Measurements from ENCODE around the gene TRIM15.
A peak's percentile ranks its signal among the peaks of the same experiment; 100 is the strongest.
"Not testable (repeated sequence)": the region's sequence is repeated elsewhere in the genome, so short reads cannot be mapped to it uniquely, and the experiment has no call there.

TRIM15 gene

DNA sequence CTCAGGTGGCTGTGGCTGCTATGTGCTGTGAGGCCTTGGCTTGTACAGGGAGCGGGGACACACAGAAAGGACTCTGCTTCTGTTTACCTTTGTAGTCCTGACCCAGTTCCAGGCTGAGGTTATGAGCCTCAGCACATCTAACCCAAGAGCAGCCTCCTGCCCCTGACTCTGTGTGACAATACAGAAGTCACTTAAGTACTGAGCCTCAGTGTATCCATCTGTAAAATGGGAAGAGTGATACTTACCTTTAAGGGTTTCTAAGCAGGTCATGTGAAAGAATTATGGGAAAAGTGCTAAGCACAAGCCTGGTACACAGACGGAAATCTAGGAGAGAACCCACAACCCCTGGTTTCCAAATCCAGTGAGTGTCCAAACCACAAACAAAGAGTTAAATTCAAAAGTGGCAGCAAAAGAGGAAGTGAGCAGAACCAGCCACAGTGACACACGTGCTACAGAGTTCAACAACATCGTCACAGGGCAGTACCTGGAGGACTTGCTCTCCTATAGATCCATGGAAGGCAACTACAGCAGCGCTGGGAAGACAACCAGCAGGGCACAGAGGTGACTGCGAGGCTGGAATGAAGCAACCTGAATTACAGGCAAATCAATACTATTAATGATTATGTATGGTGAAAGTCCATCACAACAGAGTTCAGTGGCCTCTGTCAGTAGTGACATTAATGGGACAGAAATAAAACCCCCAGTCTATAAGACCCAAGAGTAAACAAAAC lies 37.4 kb downstream of the TRIM15 start:
- DNase-seq, result no peak

DNA sequence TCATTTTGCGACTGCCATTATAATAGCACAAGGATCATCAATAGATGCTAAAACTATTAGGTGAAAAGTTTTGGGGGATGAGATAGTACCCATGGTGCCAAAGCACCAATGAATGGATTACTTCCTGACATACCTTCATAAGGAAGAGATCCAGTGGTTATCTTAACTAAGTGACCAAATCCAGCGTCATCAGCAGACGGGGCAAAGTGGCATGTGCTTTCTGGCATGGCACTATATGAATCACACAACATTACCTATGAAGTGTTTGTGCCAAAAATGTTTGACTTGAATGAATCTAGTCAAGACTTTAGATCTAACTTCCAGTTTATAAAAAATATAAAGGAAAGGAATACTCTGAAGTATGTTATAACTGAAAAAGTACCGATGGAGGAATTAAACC lies 39.0 kb downstream of the TRIM15 start:
- DNase-seq, result no peak

DNA sequence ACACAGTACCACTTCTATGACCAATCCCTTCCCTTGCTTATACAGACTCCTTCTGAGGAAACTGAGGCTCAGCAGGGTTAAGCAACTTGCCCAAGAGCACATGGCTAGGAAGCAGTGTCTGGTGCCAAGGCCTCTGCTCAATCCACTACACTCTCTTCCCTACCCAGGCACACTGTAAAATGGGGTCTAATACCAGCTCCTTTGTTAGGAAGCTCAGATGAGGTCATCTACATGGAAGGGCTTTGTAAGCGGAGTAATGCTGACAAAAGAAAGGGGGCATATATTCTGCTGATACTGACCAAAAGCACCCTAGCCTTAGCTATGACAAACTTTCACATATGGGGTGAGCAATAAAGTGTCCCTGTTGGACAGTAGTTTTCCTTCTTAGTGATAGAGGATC lies 40.8 kb downstream of the TRIM15 start:
- DNase-seq, result no peak

DNA sequence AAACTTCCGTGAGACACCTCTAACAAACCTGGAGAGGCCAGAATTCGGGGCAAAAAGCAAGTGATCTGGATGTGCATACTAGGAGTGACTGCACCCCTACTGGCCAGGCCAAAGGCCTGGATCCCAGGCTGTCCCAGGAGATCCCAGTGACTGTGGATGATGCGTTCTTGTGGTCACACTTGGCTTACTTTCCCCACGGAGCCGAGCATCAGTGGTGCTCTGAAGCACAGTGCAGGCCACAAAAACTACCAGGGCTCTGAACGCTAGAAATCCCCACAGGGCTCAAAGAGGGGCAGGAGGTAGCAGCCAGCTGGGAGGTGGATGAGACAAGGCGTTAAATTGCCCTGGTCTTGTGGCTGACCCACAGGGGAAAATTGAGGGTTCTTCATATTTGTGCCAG lies 42.8 kb downstream of the TRIM15 start:
- no peak for DNase-seq

DNA sequence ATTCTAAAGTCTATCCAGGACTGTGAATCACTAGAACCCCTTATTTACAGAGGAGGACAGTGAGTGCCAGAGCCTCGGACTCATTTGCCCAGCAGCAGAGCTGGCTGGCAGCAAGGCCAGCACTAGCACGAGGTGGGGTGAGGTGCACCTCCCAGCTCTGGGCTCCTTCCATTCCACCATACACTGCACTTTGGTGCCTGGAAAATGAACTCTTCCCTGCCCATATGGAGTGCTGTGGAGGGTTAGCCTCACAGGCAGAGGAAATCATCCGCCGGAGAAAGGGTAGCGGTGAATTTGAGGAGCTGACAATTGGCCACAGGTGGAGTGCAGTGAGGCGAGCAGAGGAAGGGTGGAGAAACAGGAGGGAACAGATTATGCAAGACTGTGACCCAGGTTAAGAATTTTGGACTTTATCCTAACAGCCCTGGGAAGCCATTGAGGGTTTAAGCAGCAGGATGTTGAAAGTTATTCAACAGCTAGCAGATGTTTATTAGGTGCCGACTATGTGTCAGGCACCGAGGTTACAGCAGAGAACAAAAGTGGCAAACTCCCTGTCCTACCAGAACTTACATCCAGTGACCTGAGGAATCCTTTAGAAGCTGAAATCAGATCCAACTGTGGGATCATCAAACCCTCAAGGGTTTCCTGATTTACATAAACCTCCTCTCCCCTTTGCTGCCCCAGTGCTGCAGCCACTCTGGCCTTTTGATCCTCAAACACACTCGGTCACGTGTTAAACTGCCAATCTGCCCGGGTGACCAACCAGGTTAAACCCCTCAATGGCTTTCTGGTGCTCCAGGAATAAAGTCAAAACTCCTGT lies 43.7 kb downstream of the TRIM15 start:
- DNase-seq, result no peak

DNA sequence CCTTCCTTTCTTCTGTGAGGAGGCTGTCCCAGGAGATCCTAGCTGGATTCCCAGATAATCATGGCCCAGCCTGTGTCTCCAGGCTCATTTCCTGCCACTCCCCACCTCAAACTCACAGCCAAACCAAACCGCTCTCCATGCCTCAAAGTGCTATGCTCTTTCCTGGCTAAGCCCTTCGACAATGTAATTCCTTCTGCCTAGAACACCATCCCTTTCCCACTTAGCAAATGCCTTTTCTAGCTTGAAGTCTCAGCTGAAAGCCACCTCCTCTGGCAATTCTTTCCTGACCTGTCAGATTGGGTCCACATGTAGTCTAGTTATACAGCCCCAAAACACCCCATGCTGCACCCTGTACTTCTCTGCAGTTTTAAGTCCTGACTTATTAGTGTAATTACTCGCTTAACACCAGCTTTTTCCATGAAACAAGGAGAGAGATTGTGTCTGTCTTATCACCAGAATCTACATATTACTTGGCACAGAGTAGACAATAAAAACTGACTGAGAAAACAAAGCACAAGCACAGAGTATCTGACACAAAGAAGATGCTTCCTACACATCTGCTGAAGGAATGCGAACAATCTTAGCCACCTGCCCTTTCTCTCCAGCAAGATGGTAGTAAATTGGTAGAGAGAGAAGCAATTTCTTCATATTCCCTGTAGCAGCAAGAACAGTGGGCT lies 44.4 kb downstream of the TRIM15 start:
- DNase-seq, result no peak

DNA sequence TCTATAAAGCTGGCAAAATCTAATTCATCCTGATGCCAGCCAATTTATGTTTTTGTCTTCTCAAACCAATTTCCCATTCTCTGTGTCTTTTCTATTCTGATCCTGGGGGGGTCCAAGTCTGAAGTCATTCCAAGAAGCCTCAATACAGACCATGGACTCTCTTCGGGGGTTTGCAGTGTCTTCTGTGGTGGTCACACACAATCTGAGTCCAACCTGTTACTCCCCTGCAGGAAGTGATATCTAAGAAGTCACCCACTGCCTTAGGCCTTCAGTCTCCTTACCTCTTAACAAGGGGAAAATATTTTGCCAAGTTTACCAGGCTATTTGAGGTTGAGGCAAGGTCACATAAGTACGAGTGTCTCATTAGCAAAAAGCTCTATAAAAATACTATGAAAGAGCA lies 48.0 kb downstream of the TRIM15 start:
- no peak for DNase-seq

DNA sequence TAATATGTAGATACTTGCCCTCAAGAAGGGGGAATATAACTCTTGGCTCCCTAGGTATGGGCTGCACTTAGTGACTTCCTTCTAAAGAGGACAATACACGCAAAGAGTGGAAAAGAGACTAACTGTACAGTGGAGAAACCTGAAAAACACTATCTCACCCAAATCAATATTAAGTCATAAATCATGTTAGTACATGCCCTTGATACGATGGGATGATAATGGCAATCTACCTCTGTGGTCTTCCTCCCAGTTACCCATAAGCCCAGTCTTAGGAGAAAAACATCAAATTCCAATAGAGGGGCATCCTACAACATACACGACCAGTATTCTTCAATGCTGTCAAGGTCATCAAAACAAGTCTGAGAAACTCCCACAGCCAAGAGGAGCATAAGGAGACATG lies 48.6 kb downstream of the TRIM15 start:
- DNase-seq, result no peak

DNA sequence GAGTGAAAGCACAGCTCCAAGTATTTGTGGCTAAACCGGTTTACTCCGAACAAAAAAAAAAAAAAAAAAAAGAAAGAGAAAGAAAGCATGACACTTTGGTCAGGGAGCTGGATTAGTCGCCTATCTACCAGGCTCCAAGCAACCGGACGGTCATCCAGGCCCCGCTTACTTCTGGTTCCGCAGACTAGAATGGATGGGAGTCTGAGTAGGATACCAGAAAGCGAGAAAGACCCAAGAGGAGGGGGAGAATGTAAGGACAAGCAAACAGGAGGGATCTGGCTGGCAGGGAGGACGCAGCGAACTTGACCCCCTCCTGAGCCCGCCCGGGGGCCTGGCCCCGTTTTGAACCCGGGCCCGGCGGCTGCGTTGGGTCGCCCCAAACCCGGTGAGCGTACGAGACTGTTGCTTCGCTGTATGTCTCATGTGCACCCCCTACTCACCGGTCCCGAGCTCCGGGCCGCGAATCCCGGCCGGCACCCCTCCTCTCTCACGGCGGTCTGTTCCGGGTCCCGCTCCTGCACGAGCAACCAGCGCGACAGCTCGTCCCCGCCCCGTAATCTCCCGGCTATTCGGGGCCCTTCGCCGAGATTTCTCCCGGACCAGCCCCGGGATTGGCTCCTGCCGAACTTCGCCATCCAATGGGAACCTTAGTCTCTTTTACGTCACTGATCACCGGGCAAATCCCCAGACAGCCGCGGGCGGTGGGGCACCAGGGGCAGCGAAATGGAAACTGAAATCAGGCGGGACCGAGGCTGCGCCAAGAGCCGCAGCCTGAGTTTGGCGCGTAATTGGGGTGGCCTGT lies 49.7 kb downstream of the TRIM15 start, which contains the start of gene TRIM26:
TSS of gene TRIM26 (minus strand) at position 542 of the 802 bp plus-strand sequence. CDS start 14,303 bp downstream, outside the sequence.
- DNase-seq, result peak; percentile 93

DNA sequence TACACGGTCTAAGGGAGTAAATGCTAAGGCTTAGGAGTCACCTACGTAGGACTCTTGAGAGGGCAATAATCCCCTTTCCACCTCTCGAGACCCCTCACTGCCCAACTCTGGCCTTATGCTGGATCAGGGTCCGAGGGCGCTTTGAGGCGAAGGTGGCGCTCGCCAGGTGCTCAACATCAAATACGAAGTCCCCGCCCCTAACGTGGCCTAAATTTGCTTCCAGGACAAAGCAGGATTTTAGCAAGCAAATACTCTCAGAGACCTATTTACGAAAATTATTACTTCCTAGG lies 50.3 kb downstream of the TRIM15 start:
- DNase-seq, result no peak

DNA sequence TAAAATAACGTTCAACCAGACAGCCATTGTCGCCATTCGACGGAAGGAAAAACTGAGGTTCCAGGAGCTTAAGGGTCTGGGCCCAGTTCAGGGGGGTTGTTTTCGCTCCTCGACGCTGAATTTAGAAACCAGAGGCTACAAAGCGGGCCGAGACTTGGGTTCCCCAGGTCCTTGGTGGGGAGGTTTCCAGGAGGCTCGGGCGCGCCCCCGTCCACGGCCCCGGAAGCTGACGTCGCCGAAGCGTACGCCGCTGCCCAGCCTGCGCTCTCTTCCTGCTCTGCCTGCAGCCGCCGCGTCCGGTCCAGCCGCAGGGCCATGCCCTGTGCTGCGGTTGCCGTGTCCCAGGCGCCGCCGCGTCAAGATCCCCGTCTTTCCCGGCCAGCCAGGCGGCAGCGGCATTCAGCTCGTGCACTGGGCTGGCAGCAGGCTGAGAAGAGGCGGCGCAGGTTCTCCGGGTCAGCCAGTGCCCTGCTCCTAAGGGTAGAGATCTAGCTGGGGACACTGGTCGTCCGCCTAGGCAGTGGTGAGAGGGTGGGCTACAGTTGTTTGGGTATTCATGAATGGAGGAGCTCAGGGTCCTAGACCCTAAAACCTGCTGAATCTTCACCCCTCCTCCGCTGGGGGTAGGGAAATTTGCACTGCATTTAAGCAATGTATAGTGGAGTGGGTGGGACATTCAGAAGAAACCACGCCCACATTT lies 50.8 kb downstream of the TRIM15 start:
- no peak for DNase-seq

DNA sequence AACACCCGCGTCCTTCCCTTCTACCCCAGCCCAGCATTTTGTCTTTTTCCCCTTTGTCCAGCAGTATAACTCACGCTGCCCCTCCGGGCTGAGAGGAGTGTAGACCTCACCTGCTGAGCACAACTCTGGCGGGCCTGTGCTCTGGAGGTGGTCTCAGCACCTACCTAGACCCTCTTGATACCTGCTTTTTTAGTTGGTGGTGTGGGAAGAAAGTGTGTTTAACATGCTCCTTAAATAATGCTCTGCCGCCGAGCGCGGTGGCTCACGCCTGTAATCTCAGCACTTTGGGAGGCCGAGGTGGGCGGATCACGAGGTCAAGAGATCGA lies 51.3 kb downstream of the TRIM15 start:
- DNase-seq, result no peak

DNA sequence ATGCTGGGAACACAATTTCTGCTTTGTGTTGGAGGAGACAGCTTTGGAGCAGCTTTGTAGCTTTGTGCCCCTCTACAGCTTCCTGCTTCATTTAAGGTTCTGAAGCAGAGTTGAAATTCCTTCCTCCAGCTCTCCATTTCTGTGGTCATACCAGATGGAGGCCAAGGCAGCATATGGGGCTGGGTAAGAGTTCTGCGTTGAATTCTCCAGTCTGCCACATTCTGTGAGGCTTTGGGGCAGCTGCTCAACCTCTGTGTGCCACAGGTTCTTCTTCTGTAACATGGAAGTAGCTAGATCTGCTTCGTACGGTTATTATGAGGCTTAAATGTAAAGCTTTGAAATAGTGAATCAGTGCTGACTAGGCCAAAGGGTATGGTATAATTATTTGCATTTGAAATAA lies 52.8 kb downstream of the TRIM15 start:
- peak; percentile 32 for DNase-seq

DNA sequence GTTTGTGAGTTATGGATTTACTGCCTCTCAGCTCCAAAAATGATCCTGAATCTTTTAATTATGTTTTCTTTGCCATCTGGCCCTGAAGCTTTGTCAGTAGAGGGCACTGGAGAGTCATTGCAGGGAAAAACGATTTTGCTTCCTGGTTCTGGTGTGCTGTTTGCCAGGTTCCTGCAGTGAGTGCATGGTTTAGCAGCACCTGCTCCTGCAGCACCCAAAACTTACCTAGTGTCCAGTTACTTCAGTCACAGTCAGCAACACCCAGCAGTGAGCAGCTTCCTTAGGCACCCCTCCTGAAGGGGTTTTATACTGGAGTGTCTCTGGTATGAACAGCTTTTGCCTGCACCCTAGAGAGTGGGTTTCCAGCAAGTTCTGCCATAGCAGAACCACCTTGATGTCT lies 55.9 kb downstream of the TRIM15 start:
- DNase-seq, result peak; percentile 9

DNA sequence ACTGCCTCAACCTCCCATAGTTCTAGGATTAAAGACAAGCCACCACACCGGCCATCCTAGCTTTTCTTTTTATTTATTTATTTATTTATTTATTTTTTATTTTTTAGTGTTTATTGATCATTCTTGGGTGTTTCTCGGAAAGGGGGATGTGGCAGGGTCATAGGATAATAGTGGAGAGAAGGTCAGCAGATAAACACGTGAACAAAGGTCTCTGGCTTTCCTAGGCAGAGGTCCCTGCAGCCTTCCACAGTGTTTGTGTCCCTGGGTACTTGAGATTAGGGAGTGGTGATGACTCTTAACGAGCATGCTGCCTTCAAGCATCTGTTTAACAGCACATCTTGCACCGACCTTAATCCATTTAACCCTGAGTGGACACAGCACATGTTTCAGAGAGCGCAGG lies 58.0 kb downstream of the TRIM15 start:
- not testable (repeated sequence) for DNase-seq

DNA sequence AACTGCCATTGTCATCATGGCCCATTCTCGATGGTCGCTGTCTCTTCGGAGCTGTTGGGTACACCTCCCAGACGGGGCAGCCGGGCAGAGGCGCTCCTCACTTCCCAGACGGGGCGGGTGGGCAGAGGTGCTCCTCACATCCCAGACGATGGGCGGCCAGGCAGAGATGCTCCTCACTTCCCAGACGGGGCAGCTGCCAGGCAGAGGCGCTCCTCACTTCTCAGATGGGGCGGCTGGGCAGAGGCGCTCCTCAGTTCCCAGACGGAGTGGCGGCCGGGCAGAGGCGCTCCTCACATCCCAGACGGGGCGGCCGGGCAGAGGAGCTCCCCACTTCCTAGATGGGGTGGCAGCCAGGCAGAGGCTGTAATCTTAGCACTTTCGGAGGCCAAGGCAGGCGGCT lies 58.6 kb downstream of the TRIM15 start:
- DNase-seq, result not testable (repeated sequence)

All from DMS 273 treated with DMSO at 0.1 percent for 48 hours (cell line).